HepG2 (cell line): ENCODE results near the gene RIPOR1. TPM values are rescaled to one million over a fixed set of nuclear protein-coding genes. Genes with fewer than 3 reads are reported as not detected.
A peak's percentile ranks its signal among the peaks of the same experiment; 100 is the strongest.

ENCODE experiments used
- CREB1 ChIP-seq, 2 experiments: fragments of 450-650 bp in 1 of 2; IDR thresholded peaks; 2 replicates each; pipeline ENCODE4 v1.6.1; 2016 to 2017; ENCODE audit warnings: control low read depth in 1 of 2, mild to moderate bottlenecking in 1 of 2, missing compliant biosample characterization in 1 of 2, missing genetic modification characterization in 1 of 2
- ELF4 ChIP-seq: sonication (generic); formaldehyde crosslinking; IDR thresholded peaks from 2 replicates; pipeline ENCODE4 v1.5.0; 2020; ENCODE audit warnings: missing genetic modification reagents, mild to moderate bottlenecking, moderate library complexity, borderline replicate concordance
- FOSL2 ChIP-seq: sonication (generic); formaldehyde crosslinking; IDR thresholded peaks from 2 replicates; pipeline ENCODE4 v1.4.0; 2020; ENCODE audit warnings: missing genetic modification reagents
- HNRNPH1 ChIP-seq: fragments of 200-400 bp; formaldehyde crosslinking; optimal IDR thresholded peaks from 2 replicates; pipeline ENCODE3; 2017; ENCODE audit warnings: mild to moderate bottlenecking, low read depth, low read length
- JUNB ChIP-seq: sonication (generic); formaldehyde crosslinking; IDR thresholded peaks from 2 replicates; pipeline ENCODE4 v1.8.0; 2022; ENCODE audit warnings: missing genetic modification reagents, mild to moderate bottlenecking, borderline replicate concordance
- KLF12 ChIP-seq: sonication (generic); formaldehyde crosslinking; IDR thresholded peaks from 2 replicates; pipeline ENCODE4 v1.4.0; 2020; ENCODE audit warnings: missing genetic modification reagents, borderline replicate concordance
- MAF1 ChIP-seq: sonication (generic); formaldehyde crosslinking; IDR thresholded peaks from 2 replicates; pipeline ENCODE4 v1.5.0; 2020; ENCODE audit warnings: missing genetic modification reagents, borderline replicate concordance
- NR3C1 ChIP-seq: sonication (generic); formaldehyde crosslinking; IDR thresholded peaks from 2 replicates; pipeline ENCODE4 v1.4.0; 2020; ENCODE audit warnings: missing genetic modification reagents
- PBX2 ChIP-seq: IDR thresholded peaks from 2 replicates; pipeline ENCODE4 v1.6.1; 2016; ENCODE audit warnings: control low read depth
- SATB2 ChIP-seq: sonication (generic); formaldehyde crosslinking; IDR thresholded peaks from 2 replicates; pipeline ENCODE4 v1.5.0; 2020; ENCODE audit warnings: missing genetic modification reagents
- TBX3 ChIP-seq: fragments of 450-650 bp; IDR thresholded peaks from 2 replicates; pipeline ENCODE4 v1.6.1; 2017; ENCODE audit warnings: antibody characterized with exemption, mild to moderate bottlenecking, inconsistent platforms, borderline replicate concordance
- ZBTB20 ChIP-seq: sonication (generic); formaldehyde crosslinking; IDR thresholded peaks from 2 replicates; pipeline ENCODE4 v1.8.1; 2023; ENCODE audit warnings: missing genetic modification reagents, low read depth, mild to moderate bottlenecking, borderline replicate concordance
- ZFP62 ChIP-seq: sonication (generic); formaldehyde crosslinking; IDR thresholded peaks from 2 replicates; pipeline ENCODE4 v1.4.0; 2020; ENCODE audit warnings: missing genetic modification reagents
- ZNF17 ChIP-seq: sonication (generic); formaldehyde crosslinking; IDR thresholded peaks from 2 replicates; pipeline ENCODE4 v1.5.0; 2020; ENCODE audit warnings: mild to moderate bottlenecking, missing genetic modification reagents
- ZNF30 ChIP-seq: sonication (generic); formaldehyde crosslinking; IDR thresholded peaks from 2 replicates; pipeline ENCODE4 v1.5.0; 2020; ENCODE audit warnings: mild to moderate bottlenecking, missing genetic modification reagents
- ZNF432 ChIP-seq: sonication (generic); formaldehyde crosslinking; IDR thresholded peaks from 2 replicates; pipeline ENCODE4 v1.5.0; 2020; ENCODE audit warnings: missing genetic modification reagents, mild to moderate bottlenecking, borderline replicate concordance
- ZNF589 ChIP-seq: sonication (generic); formaldehyde crosslinking; conservative IDR thresholded peaks from 2 replicates; pipeline ENCODE4 v1.8.0; 2022; ENCODE audit warnings: mild to moderate bottlenecking, moderate library complexity, missing genetic modification reagents
- ZNF839 ChIP-seq: sonication (generic); formaldehyde crosslinking; IDR thresholded peaks from 2 replicates; pipeline ENCODE4 v1.4.0; 2020; ENCODE audit warnings: missing genetic modification reagents, mild to moderate bottlenecking, borderline replicate concordance
- polyA plus RNA-seq, 8 experiments: library from polyadenylated mRNA; depleted of rRNA in 3 of 8; stranded (reverse) in 7 of 8; unstranded in 1 of 8; fragments of >200 nt; fragmentation: Illumina TruSeq in 4 of 8; extraction: Trizol in 4 of 8; gene quantifications; 2 replicates each; pipeline versions ENCODE4 v1.2.1 to v1.2.3, GENCODE V29; 2011 to 2016; ENCODE audit warnings: low read depth in 4 of 8, missing spikeins in 1 of 8, mixed read lengths in 1 of 8; ENCODE audit not compliant: insufficient read depth in 1 of 8
- total RNA-seq, 5 experiments: library from RNA; depleted of rRNA; stranded (reverse); fragments of >200 nt; fragmentation: Illumina TruSeq; extraction: Trizol; gene quantifications; 2 replicates each; pipeline ENCODE4 v1.2.3, GENCODE V29; 2016; ENCODE audit warnings: low read depth in 1 of 5
- TF ChIP-seq, protein P1 (sequence below): sonication (generic); formaldehyde crosslinking; IDR thresholded peaks from 2 replicates; pipeline ENCODE4 v1.5.0; 2020; ENCODE audit warnings: mild to moderate bottlenecking, missing genetic modification reagents
- TF ChIP-seq, protein P2 (sequence below): sonication (generic); formaldehyde crosslinking; IDR thresholded peaks from 2 replicates; pipeline ENCODE4 v1.4.0; 2020; ENCODE audit warnings: mild to moderate bottlenecking, missing genetic modification reagents
- TF ChIP-seq, protein P3 (sequence below): sonication (generic); formaldehyde crosslinking; IDR thresholded peaks from 2 replicates; pipeline ENCODE4 v1.4.0; 2020; ENCODE audit warnings: low read depth, missing genetic modification reagents

The RIPOR1 gene
- total and polyA plus RNA-seq, 2 of the 13 experiments (the other 11 are each of a cell fraction or from before 2014, with no cell fraction given), result 4.6 to 8.1 TPM

DNA sequence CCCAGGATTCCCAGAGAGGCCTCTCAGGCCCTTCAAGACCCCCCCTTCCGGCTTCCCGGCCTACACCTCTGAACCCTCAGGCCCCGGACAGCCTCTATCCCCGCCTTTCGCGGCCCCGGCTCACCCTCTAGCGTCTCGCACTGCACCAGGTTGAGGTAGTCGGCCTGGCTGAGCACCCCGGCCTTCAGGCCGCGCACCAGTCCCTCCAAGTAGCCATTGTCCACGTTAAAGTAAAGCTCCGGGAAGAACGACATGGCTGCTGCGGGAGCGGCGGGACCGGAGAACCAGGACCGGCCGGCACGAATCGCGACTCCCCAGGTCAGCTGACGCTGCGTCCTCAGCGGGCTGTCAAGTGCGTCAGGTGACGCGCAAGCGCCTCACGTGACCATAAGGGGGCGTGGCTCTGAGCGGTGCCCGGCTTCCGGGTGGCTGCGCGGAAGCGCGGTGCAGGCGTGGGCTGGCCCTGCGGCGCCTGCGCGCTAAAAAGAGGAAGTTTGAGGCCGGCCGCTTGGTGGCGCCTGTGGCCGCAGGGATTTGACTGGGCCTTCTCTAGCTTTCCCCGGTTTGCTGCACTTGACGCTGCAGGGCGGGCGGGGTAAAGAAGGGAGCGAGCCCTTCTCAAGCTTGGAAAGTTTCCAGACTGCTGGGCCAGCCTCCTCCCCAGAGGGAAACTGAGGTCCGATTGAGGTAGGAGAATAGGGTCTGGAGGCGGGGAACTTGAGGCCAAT is 47.6 kb upstream of the RIPOR1 start, which contains the start of gene ATP6V0D1 (continued):
- TF ChIP-seq SATB2, result no peak
- peak; percentile 90 for TF ChIP-seq ZNF839 (CRISPR knock-in tag)
- TF ChIP-seq ELF4, result peak; percentile 100
- no peak for TF ChIP-seq ZNF432 (CRISPR knock-in tag)
- peak; percentile 67 for TF ChIP-seq TBX3
- no peak; the same call in 1 of the 2 replicates for TF ChIP-seq ZBTB20
- 0 out of 2 replicates have a peak, but pooled peaks have one; percentile 26 for TF ChIP-seq KLF12 (CRISPR knock-in tag)
- TF ChIP-seq ZFP62, result no peak
- TF ChIP-seq NR3C1 (CRISPR knock-in tag), result no peak
- TF ChIP-seq, protein P1, sequence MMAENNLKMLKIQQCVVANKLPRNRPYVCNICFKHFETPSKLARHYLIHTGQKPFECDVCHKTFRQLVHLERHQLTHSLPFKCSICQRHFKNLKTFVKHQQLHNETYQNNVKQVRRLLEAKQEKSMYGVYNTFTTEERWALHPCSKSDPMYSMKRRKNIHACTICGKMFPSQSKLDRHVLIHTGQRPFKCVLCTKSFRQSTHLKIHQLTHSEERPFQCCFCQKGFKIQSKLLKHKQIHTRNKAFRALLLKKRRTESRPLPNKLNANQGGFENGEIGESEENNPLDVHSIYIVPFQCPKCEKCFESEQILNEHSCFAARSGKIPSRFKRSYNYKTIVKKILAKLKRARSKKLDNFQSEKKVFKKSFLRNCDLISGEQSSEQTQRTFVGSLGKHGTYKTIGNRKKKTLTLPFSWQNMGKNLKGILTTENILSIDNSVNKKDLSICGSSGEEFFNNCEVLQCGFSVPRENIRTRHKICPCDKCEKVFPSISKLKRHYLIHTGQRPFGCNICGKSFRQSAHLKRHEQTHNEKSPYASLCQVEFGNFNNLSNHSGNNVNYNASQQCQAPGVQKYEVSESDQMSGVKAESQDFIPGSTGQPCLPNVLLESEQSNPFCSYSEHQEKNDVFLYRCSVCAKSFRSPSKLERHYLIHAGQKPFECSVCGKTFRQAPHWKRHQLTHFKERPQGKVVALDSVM (CRISPR knock-in tag), result peak; percentile 28; the same call in 1 of the 2 replicates
- TF ChIP-seq ZNF17 (CRISPR knock-in tag), result no peak
- TF ChIP-seq, protein P2, sequence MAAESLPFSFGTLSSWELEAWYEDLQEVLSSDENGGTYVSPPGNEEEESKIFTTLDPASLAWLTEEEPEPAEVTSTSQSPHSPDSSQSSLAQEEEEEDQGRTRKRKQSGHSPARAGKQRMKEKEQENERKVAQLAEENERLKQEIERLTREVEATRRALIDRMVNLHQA, result no peak
- TF ChIP-seq MAF1 (CRISPR knock-in tag), result peak; percentile 86
- TF ChIP-seq HNRNPH1, result no peak
- TF ChIP-seq PBX2, result peak; percentile 53; the same call in 1 of the 2 replicates
- TF ChIP-seq, protein P3, sequence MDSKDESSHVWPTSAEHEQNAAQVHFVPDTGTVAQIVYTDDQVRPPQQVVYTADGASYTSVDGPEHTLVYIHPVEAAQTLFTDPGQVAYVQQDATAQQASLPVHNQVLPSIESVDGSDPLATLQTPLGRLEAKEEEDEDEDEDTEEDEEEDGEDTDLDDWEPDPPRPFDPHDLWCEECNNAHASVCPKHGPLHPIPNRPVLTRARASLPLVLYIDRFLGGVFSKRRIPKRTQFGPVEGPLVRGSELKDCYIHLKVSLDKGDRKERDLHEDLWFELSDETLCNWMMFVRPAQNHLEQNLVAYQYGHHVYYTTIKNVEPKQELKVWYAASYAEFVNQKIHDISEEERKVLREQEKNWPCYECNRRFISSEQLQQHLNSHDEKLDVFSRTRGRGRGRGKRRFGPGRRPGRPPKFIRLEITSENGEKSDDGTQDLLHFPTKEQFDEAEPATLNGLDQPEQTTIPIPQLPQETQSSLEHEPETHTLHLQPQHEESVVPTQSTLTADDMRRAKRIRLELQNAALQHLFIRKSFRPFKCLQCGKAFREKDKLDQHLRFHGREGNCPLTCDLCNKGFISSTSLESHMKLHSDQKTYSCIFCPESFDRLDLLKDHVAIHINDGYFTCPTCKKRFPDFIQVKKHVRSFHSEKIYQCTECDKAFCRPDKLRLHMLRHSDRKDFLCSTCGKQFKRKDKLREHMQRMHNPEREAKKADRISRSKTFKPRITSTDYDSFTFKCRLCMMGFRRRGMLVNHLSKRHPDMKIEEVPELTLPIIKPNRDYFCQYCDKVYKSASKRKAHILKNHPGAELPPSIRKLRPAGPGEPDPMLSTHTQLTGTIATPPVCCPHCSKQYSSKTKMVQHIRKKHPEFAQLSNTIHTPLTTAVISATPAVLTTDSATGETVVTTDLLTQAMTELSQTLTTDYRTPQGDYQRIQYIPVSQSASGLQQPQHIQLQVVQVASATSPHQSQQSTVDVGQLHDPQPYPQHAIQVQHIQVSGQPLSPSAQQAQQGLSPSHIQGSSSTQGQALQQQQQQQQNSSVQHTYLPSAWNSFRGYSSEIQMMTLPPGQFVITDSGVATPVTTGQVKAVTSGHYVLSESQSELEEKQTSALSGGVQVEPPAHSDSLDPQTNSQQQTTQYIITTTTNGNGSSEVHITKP (CRISPR knock-in tag), result no peak
- peak; percentile 62 for TF ChIP-seq FOSL2 (CRISPR knock-in tag)
- TF ChIP-seq ZNF589 (CRISPR knock-in tag), result peak; percentile 70; the same call in 1 of the 2 replicates
- TF ChIP-seq JUNB, result no peak
- 0 out of 2 replicates have a peak, but pooled peaks have one; percentile 35 for TF ChIP-seq ZNF30 (CRISPR knock-in tag)
- peak; percentile 95 for TF ChIP-seq CREB1 (IDR thresholded peaks at IDR 0.05)
- peak; percentile 87 for TF ChIP-seq CREB1 (CRISPR knock-in tag; IDR thresholded peaks at IDR 0.05)
